Caco-2 (cell line): Measurements from ENCODE around the gene FBXW9. TPM values are rescaled to one million over a fixed set of nuclear protein-coding genes. Genes with fewer than 3 reads are reported as not detected.
"Not testable (repeated sequence)": the region's sequence is repeated elsewhere in the genome, so short reads cannot be mapped to it uniquely, and the experiment has no call there.

Experiments used
- BruUV-seq: library from RNA; stranded (reverse); fragments of 400-500 nt; replicated peaks from 2 replicates; lab custom pipeline; 2021; lab: Mats Ljungman, UMichigan
- CTCF ChIA-PET: fragments of 300-600 bp; sonication (Branson Sonifier 250); formaldehyde crosslinking; loops from one replicate; lab custom pipeline; 2022; ENCODE audit warnings: antibody characterized with exemption; lab: Charles Lee
- POLR2A ChIA-PET: fragments of 300-600 bp; sonication (Branson Sonifier 250); formaldehyde crosslinking; loops from one replicate; lab custom pipeline; 2022; ENCODE audit warnings: antibody characterized with exemption; lab: Charles Lee
- DNase-seq, 2 experiments: peaks; one replicate each; pipeline versions ENCODE4 v3.0.0 to v3.0.0-alpha.2; 2020 to 2022
- H3K27me3 ChIP-seq: replicated peaks from 2 replicates; pipeline ENCODE4 v1.6.0; 2011; ENCODE audit warnings: low read length; ENCODE audit not compliant: control insufficient read depth, insufficient read depth
- H3K36me3 ChIP-seq: 2 replicates; pipeline ENCODE4 v1.5.1; 2011; ENCODE audit warnings: low read length; ENCODE audit not compliant: control insufficient read depth, insufficient read depth
- H3K4me1 ChIP-seq: fragments of 250-450 bp; sonication (Bioruptor Pico); 2 replicates; pipeline ENCODE4 v1.5.1; 2020; ENCODE audit warnings: mild to moderate bottlenecking
- H3K4me3 ChIP-seq: 2 replicates; pipeline ENCODE4 v1.5.1; 2011; ENCODE audit warnings: low read depth, mild to moderate bottlenecking, control low read depth, low read length
- H3K9me3 ChIP-seq: fragments of 250-450 bp; sonication (Bioruptor Pico); 2 replicates; pipeline ENCODE4 v1.5.1; 2020; ENCODE audit warnings: mild to moderate bottlenecking, moderate library complexity
- H3K27ac Mint-ChIP-seq: one replicate; pipeline ENCODE4 v1.8.0; 2022; ENCODE audit warnings: mixed read lengths; ENCODE audit not compliant: unreplicated experiment
- H3K27me3 Mint-ChIP-seq: one replicate; pipeline ENCODE4 v1.8.0; 2022; ENCODE audit warnings: mixed read lengths; ENCODE audit not compliant: insufficient read depth, unreplicated experiment
- H3K36me3 Mint-ChIP-seq: one replicate; pipeline ENCODE4 v1.8.0; 2022; ENCODE audit warnings: mild to moderate bottlenecking, mixed read lengths; ENCODE audit not compliant: insufficient read depth, unreplicated experiment
- H3K4me1 Mint-ChIP-seq: one replicate; pipeline ENCODE4 v1.8.0; 2022; ENCODE audit warnings: low read depth, mixed read lengths; ENCODE audit not compliant: unreplicated experiment
- H3K4me3 Mint-ChIP-seq: one replicate; pipeline ENCODE4 v1.8.0; 2022; ENCODE audit warnings: mild to moderate bottlenecking, moderate library complexity, mixed read lengths; ENCODE audit not compliant: unreplicated experiment
- H3K9me3 Mint-ChIP-seq: one replicate; pipeline ENCODE4 v1.8.0; 2022; ENCODE audit warnings: mixed read lengths; ENCODE audit not compliant: unreplicated experiment
- CTCF ChIP-seq, 2 experiments: fragments of 200-600 bp in 1 of 2; IDR thresholded peaks; 1 replicate in 1 of 2; 2 replicates in 1 of 2; pipeline versions ENCODE4 v1.5.1 to v1.8.0; 2011 to 2022; ENCODE audit warnings: antibody characterized with exemption in 1 of 2, control low read depth in 1 of 2, inconsistent platforms in 1 of 2, low read depth in 1 of 2, low read length in 1 of 2, mild to moderate bottlenecking in 1 of 2, moderate library complexity in 1 of 2; ENCODE audit not compliant: insufficient read depth in 1 of 2, severe bottlenecking in 1 of 2, unreplicated experiment in 1 of 2
- intact Hi-C: fragments of 100-400 bp; cut with micrococcal nuclease; formaldehyde crosslinking; loops from one replicate; pipeline ENCODE4 v1.10.0; 2022; ENCODE audit not compliant: unreplicated experiment
- total RNA-seq: library from RNA; stranded (reverse); gene quantifications from 2 replicates; pipeline ENCODE4 v1.2.3, GENCODE V29; 2022

The FBXW9 gene
- total RNA-seq, 1 experiment from 2014 or later: 8.3 TPM

- Histone ChIP-seq H3K9me3 (no peaks in the 10 kb centered on the region), H3K4me3 (no peak overlapping the region), H3K4me1 (peaks cover 7% of the 10 kb centered on the region; the same call in 1 of the 2 replicates), H3K36me3 (peaks cover 1% of the 10 kb centered on the region), H3K27me3 (no peaks in the 10 kb centered on the region)
- H3K4me3 Mint-ChIP-seq: no peak overlapping the region
- intact Hi-C loops: no loop called here
- no TSS peak for BruUV-seq
- H3K36me3 Mint-ChIP-seq: peaks cover 66% of the 10 kb centered on the region
- H3K4me1 Mint-ChIP-seq: peaks cover 12% of the 10 kb centered on the region
- H3K27ac Mint-ChIP-seq: no peak overlapping the region
- ChIA-PET CTCF (no interaction called here), POLR2A (no interaction called here)
- TF ChIP-seq CTCF (IDR thresholded peaks at IDR 0.05; ENCODE audit: insufficient read depth in 1 of 2, low read depth in 1 of 2, low read length in 1 of 2, severe bottlenecking in 1 of 2, unreplicated experiment in 1 of 2): no peak
- no peaks in the 10 kb centered on the region for H3K9me3 Mint-ChIP-seq
- H3K27me3 Mint-ChIP-seq: no peaks in the 10 kb centered on the region
- DNase-seq: no peak
Observed at GRCh38 chr19:12730064-12730463, 33.6 kb upstream of the FBXW9 start.

- no peak for DNase-seq
- intact Hi-C loops: no loop called here
- H3K4me1 Mint-ChIP-seq: peaks cover 15% of the 10 kb centered on the region
- Histone ChIP-seq H3K36me3 (peaks cover 1% of the 10 kb centered on the region), H3K4me1 (peaks cover 1% of the 10 kb centered on the region; the same call in 1 of the 2 replicates), H3K9me3 (no peaks in the 10 kb centered on the region), H3K27me3 (no peaks in the 10 kb centered on the region), H3K4me3 (no peak overlapping the region)
- H3K36me3 Mint-ChIP-seq: peaks cover 62% of the 10 kb centered on the region
- no peak overlapping the region for H3K4me3 Mint-ChIP-seq
- no peak overlapping the region for H3K27ac Mint-ChIP-seq
- ChIA-PET CTCF (no interaction called here), POLR2A (no interaction called here)
- BruUV-seq: no TSS peak
- no peaks in the 10 kb centered on the region for H3K9me3 Mint-ChIP-seq
- no peak for TF ChIP-seq CTCF (IDR thresholded peaks at IDR 0.05; ENCODE audit: insufficient read depth in 1 of 2, low read depth in 1 of 2, low read length in 1 of 2, severe bottlenecking in 1 of 2, unreplicated experiment in 1 of 2)
- H3K27me3 Mint-ChIP-seq: no peaks in the 10 kb centered on the region
Observed at GRCh38 chr19:12727745-12728433, 31.5 kb upstream of the FBXW9 start.

GRCh38 chr19:12726988-12727316, 30.5 kb upstream of the FBXW9 start:
- H3K36me3 Mint-ChIP-seq: peaks cover 60% of the 10 kb centered on the region
- H3K36me3 ChIP-seq: peaks cover 1% of the 10 kb centered on the region
- ChIA-PET POLR2A (no interaction called here), CTCF (no interaction called here)
- no peaks in the 10 kb centered on the region for H3K4me1 ChIP-seq
- H3K4me3 ChIP-seq: no peak overlapping the region
- peaks cover 8% of the 10 kb centered on the region for H3K4me1 Mint-ChIP-seq
- H3K27me3 ChIP-seq: no peaks in the 10 kb centered on the region
- H3K27ac Mint-ChIP-seq: no peak overlapping the region
- no peaks in the 10 kb centered on the region for H3K27me3 Mint-ChIP-seq
- intact Hi-C loops: no loop called here
- no peaks in the 10 kb centered on the region for H3K9me3 ChIP-seq
- no peak for TF ChIP-seq CTCF (IDR thresholded peaks at IDR 0.05; ENCODE audit: insufficient read depth in 1 of 2, low read depth in 1 of 2, low read length in 1 of 2, severe bottlenecking in 1 of 2, unreplicated experiment in 1 of 2)
- DNase-seq: no peak
- no TSS peak for BruUV-seq
- no peak overlapping the region for H3K4me3 Mint-ChIP-seq
- H3K9me3 Mint-ChIP-seq: no peaks in the 10 kb centered on the region

GRCh38 chr19:12725612-12726011, 29.2 kb upstream of the FBXW9 start:
- H3K9me3 Mint-ChIP-seq, H3K27me3 Mint-ChIP-seq, H3K27ac Mint-ChIP-seq, DNase-seq, H3K4me3 Mint-ChIP-seq, intact Hi-C loops, BruUV-seq, H3K9me3 ChIP-seq, H3K27me3 ChIP-seq, POLR2A ChIA-PET, H3K4me3 ChIP-seq, H3K36me3 ChIP-seq, H3K4me1 ChIP-seq: not testable (repeated sequence)
- CTCF ChIA-PET: interaction anchor here (1.0 kb wide), 1 partner anchor 32 kb away, joined by 4 read pairs; no protein-coding TSS in a partner anchor
- peaks cover 14% of the 10 kb centered on the region for H3K4me1 Mint-ChIP-seq
- peaks cover 64% of the 10 kb centered on the region for H3K36me3 Mint-ChIP-seq
